Fibroblast of lung (primary cell): ENCODE data around the gene ZNF474.

Experiments used
- CTCF ChIP-seq, 2 donors: IDR thresholded peaks in 1 of 2; conservative IDR thresholded peaks in 1 of 2; 1 replicate in 1 of 2; 2 replicates in 1 of 2; pipeline ENCODE4 v1.5.1; 2011 to 2012; ENCODE audit warnings: low read length in 2 of 2, control low read depth in 1 of 2, inconsistent platforms in 1 of 2, low read depth in 1 of 2, mild to moderate bottlenecking in 1 of 2
- EZH2 ChIP-seq: IDR thresholded peaks from 2 replicates; pipeline ENCODE4 v1.5.1; 2012; ENCODE audit warnings: low read length, control low read depth, mild to moderate bottlenecking; ENCODE audit errors: missing control alignments

DNA sequence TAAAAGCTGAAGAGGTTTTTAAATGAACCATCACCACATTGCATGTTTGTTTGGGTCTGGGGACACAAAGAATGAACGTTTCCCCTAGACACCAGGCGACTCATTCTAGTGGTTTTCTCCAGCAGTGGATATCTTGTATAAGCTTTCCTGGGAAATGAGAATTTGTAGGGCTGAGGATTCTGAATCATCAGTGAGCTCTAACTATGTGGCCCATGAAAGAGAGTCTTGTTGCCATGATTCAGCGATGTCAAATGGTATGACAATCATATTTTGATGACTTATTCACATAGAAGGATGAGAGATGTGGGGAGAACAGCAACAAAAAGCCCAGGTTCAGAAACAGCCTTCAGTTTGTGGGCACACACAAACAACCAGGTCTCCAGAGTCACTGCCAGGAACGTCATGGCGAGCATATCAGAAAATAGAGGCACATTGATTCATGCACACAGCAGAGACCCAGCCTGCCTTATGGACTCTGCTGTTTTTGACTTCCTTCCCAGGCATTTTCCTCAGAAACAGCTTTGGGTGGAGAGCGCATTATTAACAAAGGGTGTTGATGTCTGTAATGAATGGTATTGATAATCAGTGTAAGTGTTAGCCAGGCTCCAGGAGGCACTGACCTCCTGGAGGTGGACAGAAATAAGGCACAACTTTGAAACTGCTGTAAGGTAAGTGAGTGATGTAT is 13.3 kb downstream of the ZNF474 start:
- TF ChIP-seq EZH2 (no peak), CTCF (conservative IDR thresholded peaks at IDR 0.05 in 1 of 2, IDR thresholded peaks at IDR 0.05 in 1 of 2; ENCODE audit: low read depth in 1 of 2, low read length in 2 of 2) (no peak)
